ENCODE data around the gene SLIT3. TPM values are rescaled to one million over a fixed set of nuclear protein-coding genes. Genes with fewer than 3 reads are reported as not detected.
A peak's percentile ranks its signal among the peaks of the same experiment; 100 is the strongest.

SLIT3 gene
- total and polyA plus RNA-seq, 2 donors: 64.7 to 109 TPM

DNA sequence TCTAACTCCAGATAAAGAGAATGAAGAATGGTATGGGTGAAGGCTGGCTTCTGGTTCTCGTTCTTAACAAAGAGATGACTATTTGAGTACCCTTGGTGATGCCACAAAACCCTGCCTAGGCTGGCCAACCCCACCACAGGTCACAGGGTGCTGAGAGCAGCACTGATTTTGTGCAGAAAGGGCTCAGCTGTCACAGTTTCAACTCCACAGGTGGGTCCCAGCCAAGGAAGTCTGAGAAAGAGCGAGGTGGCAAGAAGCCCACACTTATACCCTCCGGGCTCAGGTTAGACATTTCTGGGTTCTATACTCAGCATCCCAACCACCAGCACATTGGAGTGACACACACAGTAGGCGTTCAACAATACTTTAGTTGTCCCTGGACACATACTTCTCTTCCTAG is 118.1 kb downstream of the SLIT3 start:
- Histone ChIP-seq H3K36me3 (ENCODE audit: insufficient read depth) (no peaks in the 10 kb centered on the region), H3K4me1 (ENCODE audit: insufficient read depth) (no peaks in the 10 kb centered on the region), H3K27ac (ENCODE audit: low read depth) (no peak overlapping the region), H3K4me3 (ENCODE audit: low read depth, low read length) (no peak overlapping the region)
- 93% methylated on average over 4 of the region's 4 CpGs for WGBS
- DNase-seq (ENCODE audit: extremely low spot score): no peak

DNA sequence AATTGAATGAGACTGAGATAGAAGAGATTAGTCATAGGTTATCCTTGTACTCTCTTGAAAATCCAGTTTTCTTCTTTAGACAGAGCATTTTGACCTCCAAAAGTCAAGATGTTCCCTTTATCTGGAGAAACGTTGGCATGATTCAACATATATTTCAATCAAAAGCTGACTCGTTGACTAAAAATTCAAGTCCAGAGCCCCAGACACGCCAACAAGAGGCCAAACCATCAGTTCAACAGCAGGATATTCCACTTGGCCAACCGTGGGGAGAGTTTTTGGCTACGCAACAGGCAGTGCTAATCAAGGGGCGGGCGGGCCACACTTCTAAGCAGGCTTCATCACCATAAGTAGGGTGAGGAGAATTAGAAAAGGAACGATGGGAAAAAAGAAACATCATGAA is 119.1 kb downstream of the SLIT3 start:
- 64% methylated on average over 8 of the region's 8 CpGs for WGBS
- H3K4me1 ChIP-seq (ENCODE audit: insufficient read depth): no peaks in the 10 kb centered on the region

GRCh38 chr5:169178754-169179153 is 122.2 kb downstream of the SLIT3 start:
- no peak overlapping the region for H3K4me3 ChIP-seq (ENCODE audit: low read depth, low read length)
- no peaks in the 10 kb centered on the region for H3K36me3 ChIP-seq (ENCODE audit: insufficient read depth)
- no peak for DNase-seq (ENCODE audit: extremely low spot score)
- WGBS: 73% methylated on average over 3 of the region's 3 CpGs
- no peak overlapping the region for H3K27ac ChIP-seq (ENCODE audit: low read depth)
- no peaks in the 10 kb centered on the region for H3K4me1 ChIP-seq (ENCODE audit: insufficient read depth)

More for the DNA sequence above, 119.1 kb downstream of the SLIT3 start:
- no peak overlapping the region for H3K4me3 ChIP-seq (ENCODE audit: low read depth, low read length)
- H3K36me3 ChIP-seq (ENCODE audit: insufficient read depth): no peaks in the 10 kb centered on the region
- no peak overlapping the region for H3K27ac ChIP-seq (ENCODE audit: low read depth)
- no peak for DNase-seq (ENCODE audit: extremely low spot score)

- no peaks in the 10 kb centered on the region for H3K4me1 ChIP-seq (ENCODE audit: insufficient read depth)
- 68% methylated on average over 5 of the region's 5 CpGs for WGBS
- no peaks in the 10 kb centered on the region for H3K36me3 ChIP-seq (ENCODE audit: insufficient read depth)
- no peak overlapping the region for H3K4me3 ChIP-seq (ENCODE audit: low read depth, low read length)
- DNase-seq (ENCODE audit: extremely low spot score): no peak
- no peak overlapping the region for H3K27ac ChIP-seq (ENCODE audit: low read depth)
Observed at GRCh38 chr5:169178274-169178673, 122.7 kb downstream of the SLIT3 start.

DNA sequence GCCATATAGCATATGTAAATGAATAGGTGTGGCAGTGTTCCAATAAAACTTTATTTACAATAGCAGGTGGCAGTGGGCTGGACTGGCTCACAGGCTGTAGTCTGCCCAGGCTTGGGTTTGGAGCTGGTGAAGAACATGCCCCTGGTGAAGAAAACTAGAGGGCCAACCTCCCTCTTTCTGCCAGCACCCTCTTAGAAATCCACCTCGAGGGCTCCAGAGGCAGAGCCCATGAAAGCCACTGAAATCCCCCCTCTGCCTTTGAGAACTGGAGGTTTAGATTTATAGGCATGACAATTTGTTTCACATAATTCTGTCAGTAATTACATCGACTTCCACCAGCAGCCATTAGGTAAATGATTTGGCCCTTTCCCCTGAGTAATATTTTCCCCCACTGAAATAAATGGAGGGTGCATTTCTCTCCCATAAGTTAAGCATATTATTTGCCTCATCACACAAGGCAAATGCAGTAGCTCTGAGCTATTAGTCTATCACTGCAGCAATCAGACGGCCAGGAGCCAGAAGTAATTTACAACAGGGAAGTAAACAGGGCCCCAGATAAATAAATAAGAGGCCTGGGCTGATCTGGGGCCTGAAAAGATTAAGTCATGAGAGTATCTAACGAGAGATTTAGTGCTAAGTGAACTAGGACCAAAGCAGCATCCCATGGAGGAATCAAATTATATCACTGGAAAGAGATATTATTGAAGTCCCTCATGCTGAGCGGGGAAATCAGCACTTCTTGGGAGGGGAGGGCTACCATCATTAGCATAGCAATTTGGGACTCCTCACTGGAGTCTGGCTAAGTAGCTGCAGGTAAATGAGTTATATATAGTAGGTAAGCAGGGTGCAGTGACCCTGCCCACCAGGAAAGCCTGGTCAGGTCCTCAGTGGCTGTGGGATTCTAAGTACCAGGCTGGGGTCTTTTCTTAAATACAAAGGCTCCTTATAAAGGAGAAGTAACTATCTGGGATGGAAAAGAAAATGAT is 123.9 kb downstream of the SLIT3 start:
- DNase-seq (ENCODE audit: extremely low spot score): peak; percentile 56
- no peak overlapping the region for H3K4me3 ChIP-seq (ENCODE audit: low read depth, low read length)
- H3K36me3 ChIP-seq (ENCODE audit: insufficient read depth): no peaks in the 10 kb centered on the region
- 73% methylated on average over 5 of the region's 5 CpGs for WGBS
- H3K27ac ChIP-seq (ENCODE audit: low read depth): no peak overlapping the region
- H3K4me1 ChIP-seq (ENCODE audit: insufficient read depth): no peaks in the 10 kb centered on the region

DNA sequence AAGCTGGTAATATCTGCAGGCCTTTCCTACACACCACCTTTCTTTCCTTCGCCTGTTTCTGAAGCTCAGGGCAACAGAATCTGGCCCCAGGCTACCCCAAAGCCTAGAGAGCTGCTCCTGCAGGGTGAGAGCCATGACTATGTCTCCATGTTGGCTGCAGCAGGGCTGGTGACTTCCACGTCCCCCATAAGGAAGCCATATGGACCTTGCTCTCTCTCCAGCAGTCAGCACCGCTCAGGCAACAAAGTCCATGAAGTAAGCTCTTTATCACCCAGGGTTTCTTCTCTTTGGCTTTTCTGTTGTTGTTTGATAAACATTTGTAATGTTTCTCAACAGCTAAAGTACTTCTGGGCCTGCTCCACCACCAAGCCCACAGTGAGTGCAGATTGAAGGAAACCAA is 125.2 kb downstream of the SLIT3 start:
- DNase-seq (ENCODE audit: extremely low spot score): no peak
- no peaks in the 10 kb centered on the region for H3K4me1 ChIP-seq (ENCODE audit: insufficient read depth)
- H3K27ac ChIP-seq (ENCODE audit: low read depth): no peak overlapping the region
- WGBS: 87% methylated on average over 3 of the region's 3 CpGs
- no peaks in the 10 kb centered on the region for H3K36me3 ChIP-seq (ENCODE audit: insufficient read depth)
- no peak overlapping the region for H3K4me3 ChIP-seq (ENCODE audit: low read depth, low read length)

- no peaks in the 10 kb centered on the region for H3K36me3 ChIP-seq (ENCODE audit: insufficient read depth)
- WGBS: 97% methylated on average over 1 of the region's 1 CpG
- H3K4me1 ChIP-seq (ENCODE audit: insufficient read depth): no peaks in the 10 kb centered on the region
- no peak for DNase-seq (ENCODE audit: extremely low spot score)
- H3K27ac ChIP-seq (ENCODE audit: low read depth): no peak overlapping the region
- H3K4me3 ChIP-seq (ENCODE audit: low read depth, low read length): no peak overlapping the region
Observed at GRCh38 chr5:169174923-169175322, 126.0 kb downstream of the SLIT3 start.

GRCh38 chr5:169173372-169173771 is 127.6 kb downstream of the SLIT3 start:
- no peak for DNase-seq (ENCODE audit: extremely low spot score)
- no peaks in the 10 kb centered on the region for H3K4me1 ChIP-seq (ENCODE audit: insufficient read depth)
- H3K36me3 ChIP-seq (ENCODE audit: insufficient read depth): no peaks in the 10 kb centered on the region
- no peak overlapping the region for H3K27ac ChIP-seq (ENCODE audit: low read depth)
- H3K4me3 ChIP-seq (ENCODE audit: low read depth, low read length): no peak overlapping the region
- 83% methylated on average over 6 of the region's 6 CpGs for WGBS

GRCh38 chr5:169171515-169171914 is 129.4 kb downstream of the SLIT3 start:
- H3K4me3 ChIP-seq (ENCODE audit: low read depth, low read length): no peak overlapping the region
- no peak for DNase-seq (ENCODE audit: extremely low spot score)
- no peaks in the 10 kb centered on the region for H3K36me3 ChIP-seq (ENCODE audit: insufficient read depth)
- H3K4me1 ChIP-seq (ENCODE audit: insufficient read depth): no peaks in the 10 kb centered on the region
- H3K27ac ChIP-seq (ENCODE audit: low read depth): no peak overlapping the region
- 74% methylated on average over 2 of the region's 2 CpGs for WGBS

DNA sequence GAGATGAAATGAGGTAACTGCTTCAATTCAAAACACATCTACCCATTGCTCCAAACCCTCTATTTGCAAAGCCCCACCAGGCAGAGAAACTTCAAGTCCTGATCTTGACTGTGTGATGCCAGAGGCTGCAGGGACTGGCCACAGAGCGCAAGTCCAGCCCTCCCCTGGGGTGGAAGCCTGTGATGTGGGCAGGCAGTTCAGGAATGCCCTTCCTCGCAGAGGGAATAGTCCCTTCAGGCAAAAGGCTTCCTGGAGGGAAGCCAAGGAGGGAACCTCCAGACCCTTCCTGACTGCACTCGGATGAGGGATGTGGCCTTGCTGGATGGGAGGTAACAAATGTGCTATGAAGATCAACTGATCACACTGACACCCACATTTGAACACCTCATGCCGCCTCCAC is 131.2 kb downstream of the SLIT3 start:
- no peak for DNase-seq (ENCODE audit: extremely low spot score)
- no peaks in the 10 kb centered on the region for H3K36me3 ChIP-seq (ENCODE audit: insufficient read depth)
- no peak overlapping the region for H3K27ac ChIP-seq (ENCODE audit: low read depth)
- H3K4me3 ChIP-seq (ENCODE audit: low read depth, low read length): no peak overlapping the region
- WGBS: 88% methylated on average over 4 of the region's 4 CpGs
- no peaks in the 10 kb centered on the region for H3K4me1 ChIP-seq (ENCODE audit: insufficient read depth)

- WGBS: 70% methylated on average over 3 of the region's 3 CpGs
- Histone ChIP-seq H3K4me1 (ENCODE audit: insufficient read depth) (no peaks in the 10 kb centered on the region), H3K36me3 (ENCODE audit: insufficient read depth) (no peaks in the 10 kb centered on the region), H3K27ac (ENCODE audit: low read depth) (no peak overlapping the region), H3K4me3 (ENCODE audit: low read depth, low read length) (no peak overlapping the region)
- no peak for DNase-seq (ENCODE audit: extremely low spot score)
Observed at GRCh38 chr5:169168280-169168679, 132.7 kb downstream of the SLIT3 start.

GRCh38 chr5:169166078-169166477 is 134.9 kb downstream of the SLIT3 start:
- no peak overlapping the region for H3K27ac ChIP-seq (ENCODE audit: low read depth)
- 91% methylated on average over 8 of the region's 8 CpGs for WGBS
- DNase-seq (ENCODE audit: extremely low spot score): no peak
- H3K36me3 ChIP-seq (ENCODE audit: insufficient read depth): no peaks in the 10 kb centered on the region
- H3K4me1 ChIP-seq (ENCODE audit: insufficient read depth): no peaks in the 10 kb centered on the region
- H3K4me3 ChIP-seq (ENCODE audit: low read depth, low read length): no peak overlapping the region

GRCh38 chr5:169165052-169165451 is 135.9 kb downstream of the SLIT3 start:
- 58% methylated on average over 1 of the region's 1 CpG for WGBS
- no peaks in the 10 kb centered on the region for H3K36me3 ChIP-seq (ENCODE audit: insufficient read depth)
- no peaks in the 10 kb centered on the region for H3K4me1 ChIP-seq (ENCODE audit: insufficient read depth)
- H3K27ac ChIP-seq (ENCODE audit: low read depth): no peak overlapping the region
- no peak overlapping the region for H3K4me3 ChIP-seq (ENCODE audit: low read depth, low read length)
- no peak for DNase-seq (ENCODE audit: extremely low spot score)

DNA sequence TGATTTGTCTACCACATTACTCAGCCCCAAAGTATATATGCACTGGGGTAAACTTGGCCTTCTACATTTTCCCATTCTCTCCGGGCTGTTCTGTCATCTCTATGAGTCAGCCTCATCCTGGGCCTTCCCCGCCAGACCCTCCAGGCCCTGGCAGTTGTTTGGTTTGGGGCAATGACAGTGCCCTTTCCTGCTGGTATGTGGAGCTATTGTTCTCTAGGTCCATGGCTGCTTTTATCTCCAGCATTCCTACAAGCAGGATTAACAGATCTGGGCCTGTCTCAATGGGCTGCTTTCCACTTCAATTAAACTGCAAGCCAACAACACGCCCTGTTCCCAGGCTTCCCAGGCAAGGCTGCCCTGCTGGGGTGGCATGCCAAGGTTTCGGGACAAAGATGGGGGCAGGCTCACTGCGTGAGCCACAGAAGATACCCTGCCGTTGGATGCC is 136.4 kb downstream of the SLIT3 start:
- H3K36me3 ChIP-seq (ENCODE audit: insufficient read depth): no peaks in the 10 kb centered on the region
- no peaks in the 10 kb centered on the region for H3K4me1 ChIP-seq (ENCODE audit: insufficient read depth)
- WGBS: 48% methylated on average over 6 of the region's 6 CpGs
- DNase-seq (ENCODE audit: extremely low spot score): no peak
- H3K4me3 ChIP-seq (ENCODE audit: low read depth, low read length): no peak overlapping the region
- no peak overlapping the region for H3K27ac ChIP-seq (ENCODE audit: low read depth)

All from urinary bladder (tissue), 4 donors.